ENCODE measurements around the gene WFDC10B. TPM values are rescaled to one million over a fixed set of nuclear protein-coding genes. Genes with fewer than 3 reads are reported as not detected.

Gene WFDC10B
- total and polyA plus RNA-seq, 2 donors (not counting 3 experiments of a cell fraction or from before 2014, with no cell fraction given) = not detected

DNA sequence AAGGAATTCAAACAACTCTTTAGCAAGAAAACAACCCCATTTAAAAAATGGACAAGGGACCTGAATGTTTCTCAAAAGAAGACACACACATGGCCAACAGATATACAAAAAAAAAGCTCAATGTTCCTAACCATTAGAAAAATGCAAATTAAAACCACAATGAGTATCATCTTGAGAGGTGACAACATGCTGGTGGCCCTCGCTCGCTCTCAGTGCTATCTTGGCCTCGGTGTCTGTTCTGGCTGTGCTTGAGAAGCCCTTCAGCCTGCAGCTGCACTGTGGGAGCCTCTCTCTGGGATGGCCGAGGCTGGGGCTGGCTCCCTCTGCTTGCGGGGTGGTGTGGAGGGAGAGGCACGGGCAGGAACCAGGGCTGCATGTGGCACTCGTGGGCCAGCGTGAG is 30.7 kb upstream of the WFDC10B start:
- no peaks in the 10 kb centered on the region for H4K20me1 ChIP-seq (replicated peaks; ENCODE audit: control insufficient read depth, extremely low read depth, insufficient read depth, low read length)
- intact Hi-C loops (cut with micrococcal nuclease) (no loop called here), dilution Hi-C loops (cut with MboI; ENCODE audit: extremely low pct_ligation_motif_present, low sequenced_read_pairs) (no loop called here)
- H3K27ac ChIP-seq (ENCODE audit: insufficient read depth, low read depth, low read length) = no peak overlapping the region
- TF ChIP-seq EZH2 (IDR thresholded peaks at IDR 0.05; ENCODE audit: borderline replicate concordance, low read depth, low read length, severe bottlenecking) (no peak), POLR2A (IDR thresholded peaks at IDR 0.05; ENCODE audit: low read depth, low read length) (no peak), FOS (IDR thresholded peaks at IDR 0.05; ENCODE audit: borderline replicate concordance, insufficient read depth, low read length) (no peak), MYC (IDR thresholded peaks at IDR 0.05; ENCODE audit: low read depth, low read length) (no peak), JUN (IDR thresholded peaks at IDR 0.05; ENCODE audit: borderline replicate concordance, insufficient read depth, insufficient read length, low read depth) (no peak), POLR2AphosphoS5 (IDR thresholded peaks at IDR 0.05; ENCODE audit: insufficient read depth, low read depth, low read length) (no peak), GATA2 (IDR thresholded peaks at IDR 0.05; ENCODE audit: insufficient read depth, insufficient read length, low read depth, low read length) (no peak)
- TF ChIP-seq, protein P1, sequence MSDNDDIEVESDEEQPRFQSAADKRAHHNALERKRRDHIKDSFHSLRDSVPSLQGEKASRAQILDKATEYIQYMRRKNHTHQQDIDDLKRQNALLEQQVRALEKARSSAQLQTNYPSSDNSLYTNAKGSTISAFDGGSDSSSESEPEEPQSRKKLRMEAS (IDR thresholded peaks at IDR 0.05; ENCODE audit: insufficient read depth, insufficient read length) = no peak
- TF ChIP-seq, protein P2, sequence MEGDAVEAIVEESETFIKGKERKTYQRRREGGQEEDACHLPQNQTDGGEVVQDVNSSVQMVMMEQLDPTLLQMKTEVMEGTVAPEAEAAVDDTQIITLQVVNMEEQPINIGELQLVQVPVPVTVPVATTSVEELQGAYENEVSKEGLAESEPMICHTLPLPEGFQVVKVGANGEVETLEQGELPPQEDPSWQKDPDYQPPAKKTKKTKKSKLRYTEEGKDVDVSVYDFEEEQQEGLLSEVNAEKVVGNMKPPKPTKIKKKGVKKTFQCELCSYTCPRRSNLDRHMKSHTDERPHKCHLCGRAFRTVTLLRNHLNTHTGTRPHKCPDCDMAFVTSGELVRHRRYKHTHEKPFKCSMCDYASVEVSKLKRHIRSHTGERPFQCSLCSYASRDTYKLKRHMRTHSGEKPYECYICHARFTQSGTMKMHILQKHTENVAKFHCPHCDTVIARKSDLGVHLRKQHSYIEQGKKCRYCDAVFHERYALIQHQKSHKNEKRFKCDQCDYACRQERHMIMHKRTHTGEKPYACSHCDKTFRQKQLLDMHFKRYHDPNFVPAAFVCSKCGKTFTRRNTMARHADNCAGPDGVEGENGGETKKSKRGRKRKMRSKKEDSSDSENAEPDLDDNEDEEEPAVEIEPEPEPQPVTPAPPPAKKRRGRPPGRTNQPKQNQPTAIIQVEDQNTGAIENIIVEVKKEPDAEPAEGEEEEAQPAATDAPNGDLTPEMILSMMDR (IDR thresholded peaks at IDR 0.05; ENCODE audit: extremely low read depth in 1 of 2, insufficient read depth in 1 of 2, low read depth in 1 of 2, low read length in 2 of 2) = no peak
- DNase-seq (ENCODE audit: low read depth, low spot score) (no peak), FAIRE-seq (no peak)
- ChIA-PET POLR2A (no interaction called here), CTCF (interaction anchor here (1.2 kb wide), 1 partner anchor 36 kb away, joined by 4 read pairs; no protein-coding TSS in a partner anchor)
- H3K4me2 ChIP-seq (ENCODE audit: insufficient read depth, low read length) = no peak overlapping the region
- no peaks in the 10 kb centered on the region for H3K27me3 ChIP-seq (ENCODE audit: control insufficient read depth in 2 of 2, insufficient read depth in 2 of 2, low read length in 2 of 2)
- H3K9ac ChIP-seq (replicated peaks; ENCODE audit: extremely low read depth, insufficient read depth, low read length) = no peak overlapping the region
- H3K79me2 ChIP-seq (ENCODE audit: control insufficient read depth, insufficient read depth, low read length) = no peaks in the 10 kb centered on the region
- no peak overlapping the region for H2AFZ ChIP-seq (ENCODE audit: low read depth, low read length)
- no TSS peak for BruUV-seq (replicated peaks)
- no peaks in the 10 kb centered on the region for H3K4me1 ChIP-seq (ENCODE audit: control insufficient read depth, extremely low read depth, insufficient read depth, low read length)
- no peak overlapping the region for H3K4me3 ChIP-seq (replicated peaks in 1 of 3; ENCODE audit: insufficient read depth in 1 of 3, low read depth in 1 of 3, low read length in 3 of 3)
- no peaks in the 10 kb centered on the region for H3K9me3 ChIP-seq (replicated peaks; ENCODE audit: control insufficient read depth, insufficient read depth, low read length)
- H3K9me1 ChIP-seq (replicated peaks; ENCODE audit: control insufficient read depth, extremely low read depth, insufficient read depth, low read length) = no peaks in the 10 kb centered on the region
- H3K36me3 ChIP-seq (ENCODE audit: control insufficient read depth in 2 of 2, extremely low read depth in 1 of 2, insufficient read depth in 2 of 2, low read length in 2 of 2) = no peaks in the 10 kb centered on the region

Measured in endothelial cell of umbilical vein (primary cell).